H1 (cell line): Measurements from ENCODE around the gene C17orf114.

ENCODE experiments used
- CBX5 ChIP-seq: fragments of 300-800, 300-1000 bp; sonication (generic); IDR thresholded peaks from 2 replicates; pipeline ENCODE4 v1.7.1; 2016; ENCODE audit warnings: antibody characterized with exemption, low read length, low read depth
- CTCF ChIP-seq, 3 experiments: IDR thresholded peaks; 1 replicate in 2 of 3; 2 replicates in 1 of 3; pipeline versions ENCODE4 v1.5.1 to v1.6.1; 2011; ENCODE audit warnings: low read length in 3 of 3, mild to moderate bottlenecking in 3 of 3, inconsistent platforms in 2 of 3, low read depth in 1 of 3, moderate library complexity in 1 of 3; ENCODE audit not compliant: insufficient read depth in 1 of 3; ENCODE audit errors: control extremely low read depth in 1 of 3
- EP300 ChIP-seq, 2 experiments: IDR thresholded peaks; 1 replicate in 1 of 2; 2 replicates in 1 of 2; pipeline ENCODE4 v1.6.1; 2011 to 2012; ENCODE audit warnings: low read depth in 2 of 2, low read length in 2 of 2, mild to moderate bottlenecking in 2 of 2, borderline replicate concordance in 1 of 2, inconsistent platforms in 1 of 2, moderate library complexity in 1 of 2
- GABPA ChIP-seq: IDR thresholded peaks from 2 replicates; pipeline ENCODE4 v1.6.1; 2011; ENCODE audit warnings: mild to moderate bottlenecking, low read length, moderate library complexity, borderline replicate concordance; ENCODE audit not compliant: insufficient read depth
- POLR2A ChIP-seq, 2 experiments: IDR thresholded peaks; 1 replicate in 1 of 2; 2 replicates in 1 of 2; pipeline ENCODE4 v1.6.1; 2011; ENCODE audit warnings: low read depth in 2 of 2, low read length in 2 of 2, mild to moderate bottlenecking in 2 of 2; ENCODE audit errors: control extremely low read depth in 1 of 2
- POLR2AphosphoS5 ChIP-seq: IDR thresholded peaks from 2 replicates; pipeline ENCODE4 v1.6.1; 2011; ENCODE audit warnings: low read depth, low read length
- POU5F1 ChIP-seq: IDR thresholded peaks from 2 replicates; pipeline ENCODE4 v1.6.1; 2011; ENCODE audit warnings: low read depth, mild to moderate bottlenecking, low read length, moderate library complexity
- TEAD4 ChIP-seq: IDR thresholded peaks from 2 replicates; pipeline ENCODE4 v1.6.1; 2012; ENCODE audit warnings: low read depth, low read length, inconsistent platforms, mixed read lengths
- TF ChIP-seq, protein P1 (sequence below): fragments of 300-600 bp; sonication (generic); IDR thresholded peaks from 2 replicates; pipeline ENCODE4 v1.7.1; 2012; ENCODE audit warnings: low read length, moderate library complexity, mild to moderate bottlenecking, inconsistent platforms; ENCODE audit not compliant: insufficient replicate concordance

GRCh38 chr17:4788807-4789700 lies 13.1 kb downstream of the C17orf114 start, which contains the start of gene GLTPD2:
- no peak for TF ChIP-seq POLR2A (IDR thresholded peaks at IDR 0.05; ENCODE audit: control extremely low read depth in 1 of 2, low read depth in 2 of 2, low read length in 2 of 2)
- no peak for TF ChIP-seq CBX5
- TF ChIP-seq POU5F1: no peak
- no peak for TF ChIP-seq POLR2AphosphoS5
- TF ChIP-seq EP300 (IDR thresholded peaks at IDR 0.05; ENCODE audit: borderline replicate concordance in 1 of 2, low read depth in 2 of 2, low read length in 2 of 2): no peak
- no peak for TF ChIP-seq GABPA
- TF ChIP-seq CTCF (IDR thresholded peaks at IDR 0.05; ENCODE audit: control extremely low read depth in 1 of 3, insufficient read depth in 1 of 3, low read depth in 1 of 3, low read length in 3 of 3): no peak
- TF ChIP-seq TEAD4: no peak
- TF ChIP-seq, protein P1, sequence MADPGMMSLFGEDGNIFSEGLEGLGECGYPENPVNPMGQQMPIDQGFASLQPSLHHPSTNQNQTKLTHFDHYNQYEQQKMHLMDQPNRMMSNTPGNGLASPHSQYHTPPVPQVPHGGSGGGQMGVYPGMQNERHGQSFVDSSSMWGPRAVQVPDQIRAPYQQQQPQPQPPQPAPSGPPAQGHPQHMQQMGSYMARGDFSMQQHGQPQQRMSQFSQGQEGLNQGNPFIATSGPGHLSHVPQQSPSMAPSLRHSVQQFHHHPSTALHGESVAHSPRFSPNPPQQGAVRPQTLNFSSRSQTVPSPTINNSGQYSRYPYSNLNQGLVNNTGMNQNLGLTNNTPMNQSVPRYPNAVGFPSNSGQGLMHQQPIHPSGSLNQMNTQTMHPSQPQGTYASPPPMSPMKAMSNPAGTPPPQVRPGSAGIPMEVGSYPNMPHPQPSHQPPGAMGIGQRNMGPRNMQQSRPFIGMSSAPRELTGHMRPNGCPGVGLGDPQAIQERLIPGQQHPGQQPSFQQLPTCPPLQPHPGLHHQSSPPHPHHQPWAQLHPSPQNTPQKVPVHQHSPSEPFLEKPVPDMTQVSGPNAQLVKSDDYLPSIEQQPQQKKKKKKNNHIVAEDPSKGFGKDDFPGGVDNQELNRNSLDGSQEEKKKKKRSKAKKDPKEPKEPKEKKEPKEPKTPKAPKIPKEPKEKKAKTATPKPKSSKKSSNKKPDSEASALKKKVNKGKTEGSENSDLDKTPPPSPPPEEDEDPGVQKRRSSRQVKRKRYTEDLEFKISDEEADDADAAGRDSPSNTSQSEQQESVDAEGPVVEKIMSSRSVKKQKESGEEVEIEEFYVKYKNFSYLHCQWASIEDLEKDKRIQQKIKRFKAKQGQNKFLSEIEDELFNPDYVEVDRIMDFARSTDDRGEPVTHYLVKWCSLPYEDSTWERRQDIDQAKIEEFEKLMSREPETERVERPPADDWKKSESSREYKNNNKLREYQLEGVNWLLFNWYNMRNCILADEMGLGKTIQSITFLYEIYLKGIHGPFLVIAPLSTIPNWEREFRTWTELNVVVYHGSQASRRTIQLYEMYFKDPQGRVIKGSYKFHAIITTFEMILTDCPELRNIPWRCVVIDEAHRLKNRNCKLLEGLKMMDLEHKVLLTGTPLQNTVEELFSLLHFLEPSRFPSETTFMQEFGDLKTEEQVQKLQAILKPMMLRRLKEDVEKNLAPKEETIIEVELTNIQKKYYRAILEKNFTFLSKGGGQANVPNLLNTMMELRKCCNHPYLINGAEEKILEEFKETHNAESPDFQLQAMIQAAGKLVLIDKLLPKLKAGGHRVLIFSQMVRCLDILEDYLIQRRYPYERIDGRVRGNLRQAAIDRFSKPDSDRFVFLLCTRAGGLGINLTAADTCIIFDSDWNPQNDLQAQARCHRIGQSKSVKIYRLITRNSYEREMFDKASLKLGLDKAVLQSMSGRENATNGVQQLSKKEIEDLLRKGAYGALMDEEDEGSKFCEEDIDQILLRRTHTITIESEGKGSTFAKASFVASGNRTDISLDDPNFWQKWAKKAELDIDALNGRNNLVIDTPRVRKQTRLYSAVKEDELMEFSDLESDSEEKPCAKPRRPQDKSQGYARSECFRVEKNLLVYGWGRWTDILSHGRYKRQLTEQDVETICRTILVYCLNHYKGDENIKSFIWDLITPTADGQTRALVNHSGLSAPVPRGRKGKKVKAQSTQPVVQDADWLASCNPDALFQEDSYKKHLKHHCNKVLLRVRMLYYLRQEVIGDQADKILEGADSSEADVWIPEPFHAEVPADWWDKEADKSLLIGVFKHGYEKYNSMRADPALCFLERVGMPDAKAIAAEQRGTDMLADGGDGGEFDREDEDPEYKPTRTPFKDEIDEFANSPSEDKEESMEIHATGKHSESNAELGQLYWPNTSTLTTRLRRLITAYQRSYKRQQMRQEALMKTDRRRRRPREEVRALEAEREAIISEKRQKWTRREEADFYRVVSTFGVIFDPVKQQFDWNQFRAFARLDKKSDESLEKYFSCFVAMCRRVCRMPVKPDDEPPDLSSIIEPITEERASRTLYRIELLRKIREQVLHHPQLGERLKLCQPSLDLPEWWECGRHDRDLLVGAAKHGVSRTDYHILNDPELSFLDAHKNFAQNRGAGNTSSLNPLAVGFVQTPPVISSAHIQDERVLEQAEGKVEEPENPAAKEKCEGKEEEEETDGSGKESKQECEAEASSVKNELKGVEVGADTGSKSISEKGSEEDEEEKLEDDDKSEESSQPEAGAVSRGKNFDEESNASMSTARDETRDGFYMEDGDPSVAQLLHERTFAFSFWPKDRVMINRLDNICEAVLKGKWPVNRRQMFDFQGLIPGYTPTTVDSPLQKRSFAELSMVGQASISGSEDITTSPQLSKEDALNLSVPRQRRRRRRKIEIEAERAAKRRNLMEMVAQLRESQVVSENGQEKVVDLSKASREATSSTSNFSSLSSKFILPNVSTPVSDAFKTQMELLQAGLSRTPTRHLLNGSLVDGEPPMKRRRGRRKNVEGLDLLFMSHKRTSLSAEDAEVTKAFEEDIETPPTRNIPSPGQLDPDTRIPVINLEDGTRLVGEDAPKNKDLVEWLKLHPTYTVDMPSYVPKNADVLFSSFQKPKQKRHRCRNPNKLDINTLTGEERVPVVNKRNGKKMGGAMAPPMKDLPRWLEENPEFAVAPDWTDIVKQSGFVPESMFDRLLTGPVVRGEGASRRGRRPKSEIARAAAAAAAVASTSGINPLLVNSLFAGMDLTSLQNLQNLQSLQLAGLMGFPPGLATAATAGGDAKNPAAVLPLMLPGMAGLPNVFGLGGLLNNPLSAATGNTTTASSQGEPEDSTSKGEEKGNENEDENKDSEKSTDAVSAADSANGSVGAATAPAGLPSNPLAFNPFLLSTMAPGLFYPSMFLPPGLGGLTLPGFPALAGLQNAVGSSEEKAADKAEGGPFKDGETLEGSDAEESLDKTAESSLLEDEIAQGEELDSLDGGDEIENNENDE: no peak
